H9 (cell line): ENCODE data around the gene PRKRA. TPM values are rescaled to one million over a fixed set of nuclear protein-coding genes. Genes with fewer than 3 reads are reported as not detected.

Experiments used
- DNase-seq: peaks from one replicate; pipeline ENCODE4 v3.0.0-alpha.2; 2017
- H2AFZ ChIP-seq: one replicate; pipeline ENCODE4 v1.6.1; 2013; ENCODE audit warnings: mild to moderate bottlenecking, low read length, control low read depth, moderate library complexity
- H2AK5ac ChIP-seq: 2 replicates; pipeline ENCODE4 v1.6.1; 2013; ENCODE audit warnings: low read length, control low read depth, mixed read lengths; ENCODE audit not compliant: insufficient read length
- H2BK120ac ChIP-seq: one replicate; pipeline ENCODE4 v1.6.1; 2013; ENCODE audit warnings: low read depth, mild to moderate bottlenecking, low read length, control low read depth, inconsistent platforms; ENCODE audit not compliant: poor library complexity, severe bottlenecking
- H2BK12ac ChIP-seq: 2 replicates; pipeline ENCODE4 v1.6.1; 2013; ENCODE audit warnings: low read length, control low read depth, mixed read lengths, low read depth; ENCODE audit not compliant: insufficient read length
- H2BK15ac ChIP-seq: 2 replicates; pipeline ENCODE4 v1.6.1; 2013; ENCODE audit warnings: low read depth, low read length, control low read depth
- H2BK20ac ChIP-seq: one replicate; pipeline ENCODE4 v1.6.1; 2013; ENCODE audit warnings: low read depth, mild to moderate bottlenecking, low read length, control low read depth, inconsistent platforms; ENCODE audit not compliant: poor library complexity, severe bottlenecking
- H2BK5ac ChIP-seq: 2 replicates; pipeline ENCODE4 v1.6.1; 2013; ENCODE audit warnings: low read length, control low read depth, mixed read lengths; ENCODE audit not compliant: insufficient read length
- H3K14ac ChIP-seq: 2 replicates; pipeline ENCODE4 v1.6.1; 2013; ENCODE audit warnings: low read length, control low read depth; ENCODE audit not compliant: insufficient read depth
- H3K18ac ChIP-seq: 2 replicates; pipeline ENCODE4 v1.6.1; 2013; ENCODE audit warnings: low read depth, mild to moderate bottlenecking, mixed read lengths, low read length, control low read depth; ENCODE audit not compliant: insufficient read length
- H3K23ac ChIP-seq: 2 replicates; pipeline ENCODE4 v1.6.1; 2013; ENCODE audit warnings: low read length, control low read depth, mixed read lengths, low read depth; ENCODE audit not compliant: insufficient read length
- H3K23me2 ChIP-seq: 2 replicates; pipeline ENCODE4 v1.6.1; 2013; ENCODE audit warnings: low read depth, mild to moderate bottlenecking, mixed read lengths, low read length, control low read depth; ENCODE audit not compliant: insufficient read length, poor library complexity, severe bottlenecking
- H3K27ac ChIP-seq: 2 replicates; pipeline ENCODE4 v1.5.1; 2013; ENCODE audit warnings: low read length, control low read depth, mixed read lengths, low read depth; ENCODE audit not compliant: insufficient read length
- H3K27me3 ChIP-seq: 2 replicates; pipeline ENCODE4 v1.6.1; 2013; ENCODE audit warnings: low read length, control low read depth, inconsistent platforms; ENCODE audit not compliant: insufficient read depth
- H3K4ac ChIP-seq: 2 replicates; pipeline ENCODE4 v1.6.1; 2013; ENCODE audit warnings: low read depth, mild to moderate bottlenecking, control low read depth, inconsistent platforms, low read length, moderate library complexity
- H3K4me1 ChIP-seq: 2 replicates; pipeline ENCODE4 v1.6.1; 2013; ENCODE audit warnings: low read length, control low read depth, inconsistent platforms; ENCODE audit not compliant: insufficient read depth
- H3K4me2 ChIP-seq: 2 replicates; pipeline ENCODE4 v1.6.1; 2013; ENCODE audit warnings: low read length, control low read depth, mixed read lengths; ENCODE audit not compliant: insufficient read length, insufficient read depth
- H3K56ac ChIP-seq: 2 replicates; pipeline ENCODE4 v1.6.1; 2013; ENCODE audit warnings: low read depth, mild to moderate bottlenecking, mixed read lengths, low read length, control low read depth; ENCODE audit not compliant: insufficient read length
- H3K79me1 ChIP-seq: 2 replicates; pipeline ENCODE4 v1.6.1; 2013; ENCODE audit warnings: low read depth, mild to moderate bottlenecking, moderate library complexity, low read length, control low read depth, inconsistent platforms; ENCODE audit not compliant: insufficient read depth, poor library complexity, severe bottlenecking
- H3K79me2 ChIP-seq: 2 replicates; pipeline ENCODE4 v1.6.1; 2013; ENCODE audit warnings: low read length, control low read depth, inconsistent platforms; ENCODE audit not compliant: insufficient read depth
- H3K9ac ChIP-seq: 2 replicates; pipeline ENCODE4 v1.6.1; 2013; ENCODE audit warnings: low read length, control low read depth, mixed read lengths; ENCODE audit not compliant: insufficient read length; ENCODE audit errors: extremely low read depth
- H3K9me3 ChIP-seq: one replicate; pipeline ENCODE4 v1.6.1; 2013; ENCODE audit warnings: low read depth, low read length, inconsistent platforms; ENCODE audit not compliant: control insufficient read depth
- H3T11ph ChIP-seq: one replicate; pipeline ENCODE4 v1.6.1; 2013; ENCODE audit warnings: mild to moderate bottlenecking, low read length, control low read depth, inconsistent platforms
- H4K20me1 ChIP-seq: one replicate; pipeline ENCODE4 v1.6.1; 2013; ENCODE audit not compliant: control insufficient read depth, insufficient read length, insufficient read depth
- H4K5ac ChIP-seq: 2 replicates; pipeline ENCODE4 v1.6.1; 2013; ENCODE audit warnings: low read depth, mild to moderate bottlenecking, mixed read lengths, low read length, control low read depth; ENCODE audit not compliant: insufficient read length
- H4K8ac ChIP-seq: replicated peaks from 2 replicates; pipeline ENCODE4 v1.6.1; 2013; ENCODE audit warnings: low read length, control low read depth, mixed read lengths, low read depth; ENCODE audit not compliant: insufficient read length
- H4K91ac ChIP-seq: 2 replicates; pipeline ENCODE4 v1.6.1; 2013; ENCODE audit warnings: low read depth, mild to moderate bottlenecking, moderate library complexity, mixed read lengths, low read length, control low read depth; ENCODE audit not compliant: insufficient read length
- H3K27ac Mint-ChIP-seq, 3 experiments: 2 replicates in 2 of 3; 3 replicates in 1 of 3; pipeline ENCODE4 v1.8.0; 2020 to 2021; ENCODE audit warnings: mixed read lengths in 3 of 3, mild to moderate bottlenecking in 1 of 3, moderate library complexity in 1 of 3
- H3K27me3 Mint-ChIP-seq: 2 replicates; pipeline ENCODE4 v1.8.0; 2021; ENCODE audit warnings: low read depth, mild to moderate bottlenecking, moderate library complexity, mixed read lengths
- H3K36me3 Mint-ChIP-seq, 3 experiments: 2 replicates in 2 of 3; 3 replicates in 1 of 3; pipeline ENCODE4 v1.8.0; 2020 to 2021; ENCODE audit warnings: low read depth in 3 of 3, mixed read lengths in 3 of 3; ENCODE audit not compliant: insufficient read depth in 1 of 3
- H3K4me1 Mint-ChIP-seq, 2 experiments: 2 replicates each; pipeline ENCODE4 v1.8.0; 2020; ENCODE audit warnings: mixed read lengths in 2 of 2
- H3K4me3 Mint-ChIP-seq, 2 experiments: 2 replicates in 1 of 2; 3 replicates in 1 of 2; pipeline ENCODE4 v1.8.0; 2020 to 2021; ENCODE audit warnings: mild to moderate bottlenecking in 2 of 2, mixed read lengths in 2 of 2, moderate library complexity in 1 of 2
- H3K9me3 Mint-ChIP-seq, 2 experiments: 2 replicates in 1 of 2; 3 replicates in 1 of 2; pipeline ENCODE4 v1.8.0; 2020; ENCODE audit warnings: mild to moderate bottlenecking in 2 of 2, mixed read lengths in 2 of 2, moderate library complexity in 1 of 2
- CTCF ChIP-seq: fragments of 200-600 bp; sonication (generic); conservative IDR thresholded peaks from 3 replicates; pipeline ENCODE4 v1.8.0; 2021; ENCODE audit warnings: antibody characterized with exemption, mild to moderate bottlenecking
- WGBS: extraction: QIAGEN DNeasy Blood & Tissue Kit; methylation state at CpG from one replicate; pipeline ENCODE4 v1.1.7; 2013; ENCODE audit warnings: missing lambda C conversion rate, low lambda C conversion rate, mixed read lengths; ENCODE audit not compliant: insufficient read length; ENCODE audit errors: extremely low coverage; 5-methylcytosine and 5-hydroxymethylcytosine counted together
- total RNA-seq: library from RNA; stranded (reverse); gene quantifications from 2 replicates; pipeline ENCODE4 v1.2.1, GENCODE V29; 2021

Gene PRKRA
- total RNA-seq, 1 experiment from 2014 or later = 61.5 TPM

- Histone ChIP-seq H2BK5ac (no peak overlapping the region), H3K9ac (no peak overlapping the region), H3K79me1 (no peaks in the 10 kb centered on the region), H4K8ac (no peak overlapping the region), H2AFZ (no peak overlapping the region), H4K5ac (no peak overlapping the region), H2BK15ac (no peak overlapping the region), H3K4ac (no peak overlapping the region), H3K9me3 (no peaks in the 10 kb centered on the region), H3K56ac (no peak overlapping the region), H2BK20ac (no peak overlapping the region), H2BK120ac (no peak overlapping the region), H4K20me1 (no peaks in the 10 kb centered on the region), H2BK12ac (no peak overlapping the region), H3K4me1 (no peaks in the 10 kb centered on the region), H3K14ac (no peak overlapping the region), H3T11ph (no peak overlapping the region), H3K23me2 (peaks cover 3% of the 10 kb centered on the region), H2AK5ac (no peak overlapping the region), H3K27ac (no peak overlapping the region), H3K27me3 (no peaks in the 10 kb centered on the region), H3K4me2 (no peak overlapping the region), H3K23ac (no peak overlapping the region), H4K91ac (no peak overlapping the region), H3K18ac (no peak overlapping the region), H3K79me2 (no peaks in the 10 kb centered on the region)
- Mint-ChIP-seq H3K4me1 (peaks cover 10 to 16% of the 10 kb centered on the region in 2 experiments), H3K36me3 (no peaks in the 10 kb centered on the region), H3K27ac (no peak overlapping the region), H3K27me3 (no peaks in the 10 kb centered on the region), H3K4me3 (no peak overlapping the region), H3K9me3 (no peaks in the 10 kb centered on the region)
- no CpG with 5 or more reads among the region's 3 CpGs for WGBS
- TF ChIP-seq CTCF = no peak
- no peak for DNase-seq
These were observed 38.9 kb downstream of the PRKRA start for GRCh38 chr2:178412047-178412446.
